CD4-positive, alpha-beta T cell treated with Interferon alpha-2 for 1 hour (primary cell): Measurements from ENCODE around the gene CLDN7.
"Not testable (repeated sequence)": the region's sequence is repeated elsewhere in the genome, so short reads cannot be mapped to it uniquely, and the experiment has no call there.

ENCODE experiments used
- DNase-seq, 2 donors: peaks; one replicate each; pipeline ENCODE4 v3.0.0-alpha.2; 2020 to 2022

Gene CLDN7

GRCh38 chr17:7252176-7253043 is 9.9 kb downstream of the CLDN7 start, which contains the start of gene ELP5:
ELP5 (plus strand) TSS chr17:7252215; CDS start chr17:7252551, 336 bp downstream.
- peak; percentile 90 to 91 for DNase-seq

- DNase-seq = peak; percentile 99
Measured at GRCh38 chr17:7251661-7252175, 10.6 kb downstream of the CLDN7 start, which contains the start of gene CTDNEP1. CTDNEP1 (minus strand) TSS chr17:7251734; CDS start chr17:7251296, 438 bp downstream.

GRCh38 chr17:7250695-7251627 is 11.3 kb downstream of the CLDN7 start:
- peak; percentile 47 to 66 for DNase-seq

- DNase-seq = no peak
Measured at GRCh38 chr17:7249830-7250229, 12.4 kb downstream of the CLDN7 start.

- DNase-seq = no peak
Measured at GRCh38 chr17:7249214-7249613, 13.1 kb downstream of the CLDN7 start.

GRCh38 chr17:7248796-7249195 is 13.5 kb downstream of the CLDN7 start:
- DNase-seq = no peak

DNA sequence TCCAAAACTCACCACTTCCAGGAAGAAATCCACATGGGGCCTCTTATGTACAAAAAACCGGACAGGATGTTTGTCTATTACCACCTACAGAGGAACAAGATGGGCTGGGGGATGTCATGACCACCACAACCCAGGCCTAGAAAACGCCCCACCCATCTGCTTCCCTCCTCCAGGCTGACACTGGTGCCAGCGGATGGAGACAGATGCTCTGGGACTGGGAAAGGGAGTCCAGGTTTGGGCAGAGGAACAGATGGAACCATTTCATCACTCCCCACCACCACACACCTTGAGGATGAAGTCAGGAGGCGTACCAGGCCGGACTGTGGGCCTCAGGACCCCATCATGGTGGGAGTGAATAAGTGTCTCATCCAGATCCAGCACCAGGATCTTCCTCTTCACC is 15.5 kb downstream of the CLDN7 start:
- DNase-seq = no peak

GRCh38 chr17:7243838-7244237 is 18.4 kb downstream of the CLDN7 start:
- not testable (repeated sequence) for DNase-seq

DNA sequence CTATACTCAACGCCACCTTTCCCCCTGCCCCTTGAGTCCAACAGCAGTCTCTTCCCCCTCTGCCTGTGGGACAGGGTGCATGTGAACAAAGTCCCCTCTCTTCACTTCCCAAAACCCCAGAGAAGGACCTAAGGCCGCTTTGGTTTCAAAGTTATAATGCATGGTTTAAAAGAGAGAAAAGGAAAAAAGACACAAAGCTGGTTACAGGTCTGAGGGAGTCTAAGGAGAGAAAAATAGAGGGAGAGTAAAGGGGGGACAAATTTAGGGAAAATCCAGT is 18.9 kb downstream of the CLDN7 start:
- no peak for DNase-seq

DNA sequence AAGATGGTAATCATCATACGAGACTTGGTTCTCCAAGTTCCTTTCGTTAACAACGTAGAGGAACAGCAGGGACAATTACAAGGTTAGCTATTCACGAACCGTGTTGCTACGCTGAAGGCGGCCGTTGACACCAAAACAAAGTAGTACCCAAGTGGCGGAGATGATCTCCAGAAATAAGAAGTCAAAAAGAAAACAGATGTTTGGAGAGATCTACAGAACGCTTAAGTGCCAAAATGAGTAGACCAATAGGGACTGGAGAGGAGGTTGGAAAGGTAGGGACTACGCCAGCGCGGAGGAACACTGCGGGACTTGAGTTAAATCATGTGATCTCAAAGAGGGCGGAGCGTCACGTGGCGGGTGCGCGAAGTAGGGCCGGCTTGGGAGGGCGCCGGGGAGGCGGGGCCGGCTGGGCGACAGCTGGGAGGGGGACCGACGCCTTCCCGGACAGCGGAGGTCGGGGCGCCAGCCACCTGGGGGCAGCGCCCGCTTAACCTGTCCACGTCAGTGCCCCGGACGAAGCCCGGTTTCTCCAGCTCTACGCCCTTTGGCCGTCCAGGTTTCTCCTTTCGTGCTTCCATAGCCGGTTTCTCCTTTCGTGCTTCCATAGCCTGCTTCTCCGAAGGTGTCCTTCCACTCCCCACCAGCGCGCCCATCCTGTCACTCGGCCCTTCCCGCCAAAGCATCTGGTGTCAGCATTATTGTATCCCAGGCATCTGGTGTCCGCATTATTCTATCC is 19.4 kb downstream of the CLDN7 start:
- peak; percentile 92 to 95 for DNase-seq

- DNase-seq = peak; percentile 89 to 94
Measured at GRCh38 chr17:7241783-7242716, 20.2 kb downstream of the CLDN7 start, which contains the start of gene GABARAP. GABARAP (minus strand) TSS chr17:7242449; CDS start chr17:7242330, 119 bp downstream.

DNA sequence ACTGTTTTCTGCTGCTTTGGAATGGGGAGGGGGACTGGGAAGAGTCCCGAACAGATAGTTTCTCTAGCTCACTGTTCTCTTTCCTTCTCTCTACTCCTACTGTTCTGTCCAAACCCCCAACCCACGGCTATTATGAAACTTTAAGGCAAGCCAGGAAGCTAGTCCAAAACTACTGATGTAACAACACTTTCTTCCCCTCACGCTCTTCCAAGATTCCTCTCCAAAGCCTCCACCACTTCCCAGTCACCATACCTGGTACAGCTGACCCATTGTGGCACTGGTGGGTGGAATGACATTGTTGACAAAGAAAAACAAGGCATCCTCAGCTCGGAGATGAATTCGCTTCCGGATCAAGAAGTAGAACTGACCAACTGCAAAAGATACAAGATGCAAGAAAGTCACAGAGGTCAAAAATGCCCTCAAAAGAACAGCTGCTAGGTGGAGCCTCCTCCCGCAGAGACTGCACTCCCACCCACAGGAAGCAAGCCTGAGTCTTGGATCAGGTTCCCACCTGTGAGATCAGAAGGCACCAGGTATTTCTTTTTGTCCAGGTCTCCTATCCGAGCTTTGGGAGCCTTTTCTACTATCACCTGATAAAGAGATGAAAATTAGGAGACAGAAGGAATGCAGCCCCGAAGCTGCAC is 21.1 kb downstream of the CLDN7 start:
- DNase-seq = no peak

- DNase-seq = no peak
Measured at GRCh38 chr17:7240375-7240774, 21.9 kb downstream of the CLDN7 start.

DNA sequence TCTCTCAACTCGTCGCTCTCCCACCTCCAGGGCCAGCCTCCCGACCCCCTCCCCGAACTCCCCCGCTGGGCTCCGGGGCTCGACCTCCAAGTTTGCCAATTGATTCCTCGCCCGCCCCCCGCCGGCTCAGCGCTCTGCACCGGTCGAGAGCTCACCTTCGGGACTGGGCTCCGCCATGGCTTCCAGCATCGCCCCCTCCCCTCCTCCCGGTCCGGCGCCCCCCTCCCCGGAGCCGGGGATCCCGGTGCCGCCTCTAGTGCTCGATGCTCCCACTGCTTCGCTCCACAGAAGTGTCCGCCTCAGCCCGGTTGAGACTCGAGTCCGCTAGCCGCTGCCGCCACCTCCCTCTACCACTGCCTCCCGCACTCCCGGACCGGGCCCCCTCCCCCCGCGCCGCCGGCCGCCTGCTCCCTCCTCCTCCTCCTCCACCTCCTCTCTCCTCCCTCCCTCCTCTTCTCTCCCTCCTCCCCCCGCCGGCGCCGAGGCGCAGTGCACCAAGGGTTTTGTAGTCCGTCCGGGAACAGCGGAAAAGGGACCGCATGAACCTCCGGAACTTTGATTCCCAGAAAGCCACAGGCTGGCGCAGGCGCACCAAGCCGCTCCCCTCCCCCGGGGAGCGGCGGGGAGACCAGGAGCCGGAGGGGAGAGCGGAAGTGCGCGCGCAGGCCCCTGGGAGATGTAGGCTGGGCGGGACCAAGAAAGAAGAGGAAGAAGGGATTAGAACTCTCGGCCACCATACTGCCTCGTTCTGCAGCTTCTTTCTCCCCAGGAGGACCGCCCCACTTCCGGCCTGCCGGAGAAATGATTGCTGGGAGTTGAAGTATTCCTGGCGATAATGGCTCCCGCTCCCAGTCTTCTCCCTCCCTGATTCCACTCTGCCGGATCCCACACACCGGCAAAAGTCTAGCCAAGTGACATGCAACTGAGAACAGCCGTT is 22.9 kb downstream of the CLDN7 start, which contains the start of gene PHF23:
PHF23 (minus strand) TSS at position 367 of the 937 bp plus-strand sequence; CDS start at position 189, 178 bp downstream.
- DNase-seq = peak; percentile 99

GRCh38 chr17:7238420-7239090 is 23.7 kb downstream of the CLDN7 start:
- DNase-seq = peak; percentile 45 to 53

- DNase-seq = peak; percentile 83 to 88
Measured at GRCh38 chr17:7237761-7238419, 24.4 kb downstream of the CLDN7 start.

DNA sequence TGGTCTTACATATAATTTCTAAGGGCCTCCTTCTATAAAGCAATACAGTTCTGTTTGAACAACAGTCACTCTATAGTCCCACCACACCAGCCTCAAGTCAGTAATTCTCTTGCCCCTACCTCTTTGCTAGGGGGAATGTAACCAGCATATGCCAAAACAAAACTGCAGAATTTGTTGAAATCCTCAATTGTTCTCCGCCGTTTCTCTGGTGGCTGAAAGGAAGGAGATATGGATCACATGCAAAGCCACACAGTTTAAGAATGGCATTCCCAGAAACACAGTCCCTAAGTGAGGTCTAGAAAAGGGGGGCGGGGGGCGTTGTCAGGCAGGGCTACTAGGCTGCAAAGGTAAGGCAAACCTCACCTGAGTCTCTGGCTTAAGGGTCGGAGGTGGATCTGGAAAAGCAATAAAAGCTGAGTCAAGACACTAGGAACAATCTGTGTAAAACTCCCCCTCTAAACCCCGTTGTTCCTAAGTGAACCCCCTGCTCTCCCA is 25.0 kb downstream of the CLDN7 start:
- no peak for DNase-seq

DNA sequence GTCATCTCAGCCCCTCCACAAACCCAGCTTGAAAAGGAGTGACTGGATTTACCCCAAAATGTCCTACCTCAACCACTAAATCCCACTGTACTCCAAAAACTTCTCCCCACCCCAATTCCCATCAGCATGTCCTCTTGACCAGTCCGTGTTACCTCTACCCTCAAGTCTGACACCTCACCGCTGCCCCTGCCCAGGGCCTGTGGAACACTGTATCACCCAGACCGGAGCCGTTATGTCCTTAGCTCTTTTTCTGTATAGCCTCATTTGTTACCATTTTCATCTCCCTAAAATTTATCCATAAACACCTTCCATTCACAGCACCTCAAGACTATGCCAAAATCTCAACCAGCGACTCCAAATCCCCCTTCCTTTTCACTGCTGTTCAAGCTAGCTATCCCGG is 25.5 kb downstream of the CLDN7 start:
- DNase-seq = no peak
